ENCODE measurements around the gene ENKD1.

ENKD1 gene

GRCh38 chr16:67648088-67648763 is 18.3 kb downstream of the ENKD1 start:
- no peak for DNase-seq

GRCh38 chr16:67647681-67648080 is 18.9 kb downstream of the ENKD1 start:
- no peak for DNase-seq

GRCh38 chr16:67647111-67647651 is 19.4 kb downstream of the ENKD1 start:
- DNase-seq = no peak

- DNase-seq = no peak
Measured at GRCh38 chr16:67645397-67646121, 21.0 kb downstream of the ENKD1 start.

- DNase-seq = no peak
Measured at GRCh38 chr16:67644038-67644437, 22.5 kb downstream of the ENKD1 start.

GRCh38 chr16:67641779-67642708 is 24.5 kb downstream of the ENKD1 start:
- no peak for DNase-seq

- DNase-seq = no peak
Measured at GRCh38 chr16:67637625-67638024, 28.9 kb downstream of the ENKD1 start.

GRCh38 chr16:67636713-67637112 is 29.8 kb downstream of the ENKD1 start:
- no peak for DNase-seq

GRCh38 chr16:67632415-67633172 is 34.0 kb downstream of the ENKD1 start:
- DNase-seq = no peak

- DNase-seq = no peak
Measured at GRCh38 chr16:67628216-67628615, 38.3 kb downstream of the ENKD1 start.

GRCh38 chr16:67613808-67614207 is 52.7 kb downstream of the ENKD1 start:
- no peak for DNase-seq

All from CD4-positive, alpha-beta T cell treated with Interleukin-12 subunit alpha and Interleukin-12 subunit beta, for 1 hour (primary cell).